GM12873 (cell line): ENCODE measurements around the gene LINGO1.

Experiments
- TF ChIP-seq, protein P1 (sequence below): IDR thresholded peaks from 2 replicates; pipeline ENCODE4 v1.5.1; 2012; ENCODE audit warnings: low read depth, mild to moderate bottlenecking, moderate library complexity, low read length, control low read depth; ENCODE audit not compliant: insufficient read depth; ENCODE audit errors: missing control alignments

The LINGO1 gene, protein sequence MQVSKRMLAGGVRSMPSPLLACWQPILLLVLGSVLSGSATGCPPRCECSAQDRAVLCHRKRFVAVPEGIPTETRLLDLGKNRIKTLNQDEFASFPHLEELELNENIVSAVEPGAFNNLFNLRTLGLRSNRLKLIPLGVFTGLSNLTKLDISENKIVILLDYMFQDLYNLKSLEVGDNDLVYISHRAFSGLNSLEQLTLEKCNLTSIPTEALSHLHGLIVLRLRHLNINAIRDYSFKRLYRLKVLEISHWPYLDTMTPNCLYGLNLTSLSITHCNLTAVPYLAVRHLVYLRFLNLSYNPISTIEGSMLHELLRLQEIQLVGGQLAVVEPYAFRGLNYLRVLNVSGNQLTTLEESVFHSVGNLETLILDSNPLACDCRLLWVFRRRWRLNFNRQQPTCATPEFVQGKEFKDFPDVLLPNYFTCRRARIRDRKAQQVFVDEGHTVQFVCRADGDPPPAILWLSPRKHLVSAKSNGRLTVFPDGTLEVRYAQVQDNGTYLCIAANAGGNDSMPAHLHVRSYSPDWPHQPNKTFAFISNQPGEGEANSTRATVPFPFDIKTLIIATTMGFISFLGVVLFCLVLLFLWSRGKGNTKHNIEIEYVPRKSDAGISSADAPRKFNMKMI

DNA sequence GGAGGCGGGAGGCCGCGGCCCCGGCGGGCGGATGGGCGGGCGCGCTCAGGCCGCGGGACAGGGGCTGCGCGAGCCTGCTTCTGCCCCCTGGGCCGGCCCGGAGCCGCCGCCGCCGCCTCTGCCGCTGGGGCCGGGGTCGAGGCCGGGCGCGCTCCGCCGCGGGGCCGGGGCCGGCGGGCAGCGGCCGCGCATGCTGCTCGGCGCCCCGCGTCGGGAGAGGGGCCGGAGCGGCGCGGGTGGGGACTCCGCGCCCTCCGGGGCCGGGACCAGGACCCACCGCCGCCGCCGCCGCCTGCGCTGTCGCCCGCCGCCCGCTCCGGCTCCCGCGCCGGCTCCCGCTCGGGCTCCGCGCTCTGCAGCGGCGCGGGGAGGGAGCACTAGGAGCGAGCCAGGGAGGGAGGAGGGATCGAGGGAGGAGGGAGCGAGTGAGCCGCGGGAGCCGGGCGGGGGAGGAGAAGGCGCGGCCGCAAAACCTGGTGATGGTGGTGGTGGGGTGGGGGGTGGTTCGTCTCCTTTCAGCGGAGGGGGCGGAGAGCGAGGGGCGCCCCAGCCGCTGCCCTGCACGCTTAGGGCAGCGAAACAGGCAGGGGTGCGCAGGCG, at the start of gene LINGO1:
LINGO1 (minus strand) TSS at position 379 of the 600 bp plus-strand sequence. CDS start 597 bp downstream, outside the sequence.
- TF ChIP-seq, protein P1, sequence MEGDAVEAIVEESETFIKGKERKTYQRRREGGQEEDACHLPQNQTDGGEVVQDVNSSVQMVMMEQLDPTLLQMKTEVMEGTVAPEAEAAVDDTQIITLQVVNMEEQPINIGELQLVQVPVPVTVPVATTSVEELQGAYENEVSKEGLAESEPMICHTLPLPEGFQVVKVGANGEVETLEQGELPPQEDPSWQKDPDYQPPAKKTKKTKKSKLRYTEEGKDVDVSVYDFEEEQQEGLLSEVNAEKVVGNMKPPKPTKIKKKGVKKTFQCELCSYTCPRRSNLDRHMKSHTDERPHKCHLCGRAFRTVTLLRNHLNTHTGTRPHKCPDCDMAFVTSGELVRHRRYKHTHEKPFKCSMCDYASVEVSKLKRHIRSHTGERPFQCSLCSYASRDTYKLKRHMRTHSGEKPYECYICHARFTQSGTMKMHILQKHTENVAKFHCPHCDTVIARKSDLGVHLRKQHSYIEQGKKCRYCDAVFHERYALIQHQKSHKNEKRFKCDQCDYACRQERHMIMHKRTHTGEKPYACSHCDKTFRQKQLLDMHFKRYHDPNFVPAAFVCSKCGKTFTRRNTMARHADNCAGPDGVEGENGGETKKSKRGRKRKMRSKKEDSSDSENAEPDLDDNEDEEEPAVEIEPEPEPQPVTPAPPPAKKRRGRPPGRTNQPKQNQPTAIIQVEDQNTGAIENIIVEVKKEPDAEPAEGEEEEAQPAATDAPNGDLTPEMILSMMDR = no peak

DNA sequence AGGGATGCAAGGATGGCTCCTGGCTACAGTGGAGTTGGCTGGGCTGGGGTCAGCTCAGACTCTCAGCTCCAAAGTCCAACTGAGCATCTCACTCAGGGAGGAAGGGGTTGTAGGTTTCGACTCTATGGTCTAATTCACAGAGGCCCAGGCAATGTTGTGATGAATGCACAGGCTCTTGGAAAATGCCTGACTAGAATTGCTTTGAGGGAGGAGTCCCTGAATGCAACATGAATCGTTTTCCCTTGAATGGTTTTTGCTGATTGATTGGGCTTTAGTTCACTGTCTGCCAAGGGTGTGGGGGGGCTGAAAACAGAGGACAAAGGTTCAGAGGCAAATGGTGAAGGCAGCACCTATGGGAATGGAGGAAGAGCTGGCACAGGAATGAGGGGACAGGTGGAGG, 48.6 kb upstream of the LINGO1 start:
- TF ChIP-seq, protein P1 = no peak

DNA sequence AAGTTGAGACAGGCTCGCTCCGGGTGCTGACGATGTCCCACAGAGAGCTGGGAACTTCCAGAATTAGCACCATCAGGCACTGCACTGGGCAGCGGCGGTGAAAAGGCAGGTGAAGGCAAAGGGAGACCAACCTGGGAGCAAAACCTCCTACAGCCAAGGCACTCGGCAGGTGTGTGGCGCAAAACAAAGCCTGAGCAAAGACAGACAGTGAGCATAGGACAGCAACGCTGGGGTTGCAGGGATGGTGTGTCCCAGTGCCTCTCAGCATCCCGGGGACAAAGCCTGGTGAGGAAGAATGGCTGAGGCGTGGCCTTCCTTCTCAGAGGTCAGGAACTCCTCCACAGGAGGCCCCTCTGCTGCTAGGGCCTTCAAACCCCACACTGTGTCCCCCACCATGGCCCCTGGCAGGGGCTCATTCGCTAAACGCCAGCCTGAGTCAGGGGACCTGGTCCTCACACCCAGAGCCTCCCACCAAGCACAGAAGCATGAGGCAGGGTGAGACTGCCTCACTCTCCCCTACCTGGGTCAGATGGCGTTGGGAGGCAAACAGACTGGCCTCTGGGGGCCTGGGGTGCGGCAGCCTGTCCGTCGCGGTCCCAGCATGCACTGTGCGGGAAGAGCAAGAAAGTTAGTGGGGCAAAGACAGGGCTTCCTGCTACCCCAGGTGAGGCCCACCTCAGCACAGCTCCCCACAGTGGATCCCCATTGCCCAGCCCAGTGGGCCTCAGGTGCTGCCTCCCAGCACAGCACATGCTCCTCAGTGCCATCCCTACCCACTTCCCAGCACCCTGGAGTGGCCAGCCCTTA, 44.1 kb upstream of the LINGO1 start:
- TF ChIP-seq, protein P1 = no peak

DNA sequence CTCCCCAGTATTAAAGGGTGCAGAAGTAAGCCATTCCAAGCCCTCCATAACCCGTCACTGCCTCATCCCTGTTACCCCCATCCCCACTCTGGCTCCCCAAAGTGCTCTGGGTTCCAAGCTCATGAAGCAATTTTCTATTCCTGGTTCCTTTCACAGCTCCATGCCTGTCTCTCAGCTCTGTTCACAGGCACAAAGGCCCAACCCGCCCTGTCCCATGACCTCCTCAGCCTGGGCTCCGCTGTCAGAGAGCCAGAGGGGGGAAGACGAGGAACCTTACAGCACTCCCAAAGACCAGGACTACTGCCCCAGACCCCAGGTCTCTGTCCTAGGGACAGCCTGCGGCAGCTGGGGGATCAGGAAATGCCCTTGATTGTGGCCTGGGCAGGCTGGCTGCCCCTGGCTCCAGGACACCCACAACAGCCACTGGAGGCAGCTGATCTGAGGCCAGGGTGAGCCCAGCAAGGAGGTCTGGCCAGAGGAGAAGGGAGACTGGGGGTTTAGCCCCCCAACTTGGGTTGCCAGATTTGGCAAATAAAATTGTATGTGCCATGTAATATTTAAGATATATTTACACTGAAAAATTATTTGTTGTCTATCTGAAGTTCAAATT, 43.2 kb upstream of the LINGO1 start:
- TF ChIP-seq, protein P1 = no peak

DNA sequence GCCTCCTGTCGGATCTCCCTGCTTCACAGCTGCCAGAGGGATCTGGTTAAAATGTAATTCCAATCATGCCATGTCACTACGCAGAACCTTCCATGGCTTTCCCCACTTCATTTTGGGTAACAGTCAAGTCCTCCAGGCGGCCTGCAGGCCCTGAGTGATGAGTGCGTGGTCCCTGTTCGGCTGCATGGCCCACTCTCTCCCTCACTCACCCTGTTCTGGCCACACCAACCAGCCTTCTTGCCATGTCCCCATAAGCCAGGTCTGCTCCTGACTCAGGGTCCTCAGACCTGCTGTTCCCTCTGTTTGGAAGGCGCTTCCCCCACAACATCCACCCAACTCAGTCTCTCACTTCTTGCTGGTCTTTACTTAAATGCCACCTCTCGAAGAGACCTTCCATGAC, 41.6 kb upstream of the LINGO1 start:
- TF ChIP-seq, protein P1 = no peak

DNA sequence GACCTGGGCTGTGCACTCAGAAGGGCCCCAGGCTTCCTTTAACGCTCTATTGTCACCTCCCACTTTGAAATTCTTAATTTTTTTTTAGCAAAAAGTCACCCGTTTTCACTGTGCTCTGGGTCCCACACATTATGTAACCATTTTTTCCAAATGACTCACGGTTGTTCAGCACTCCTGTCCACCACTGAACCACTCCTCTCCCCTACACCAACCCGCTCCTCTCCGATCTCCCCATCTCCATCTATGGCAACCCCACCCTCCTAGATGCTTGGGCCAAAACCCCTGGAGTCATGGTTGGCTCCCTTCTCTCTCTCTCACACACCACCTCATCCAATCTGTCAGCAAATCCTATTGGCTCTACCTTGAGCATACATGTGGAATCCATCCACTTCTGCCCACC, 41.2 kb upstream of the LINGO1 start:
- TF ChIP-seq, protein P1 = no peak

DNA sequence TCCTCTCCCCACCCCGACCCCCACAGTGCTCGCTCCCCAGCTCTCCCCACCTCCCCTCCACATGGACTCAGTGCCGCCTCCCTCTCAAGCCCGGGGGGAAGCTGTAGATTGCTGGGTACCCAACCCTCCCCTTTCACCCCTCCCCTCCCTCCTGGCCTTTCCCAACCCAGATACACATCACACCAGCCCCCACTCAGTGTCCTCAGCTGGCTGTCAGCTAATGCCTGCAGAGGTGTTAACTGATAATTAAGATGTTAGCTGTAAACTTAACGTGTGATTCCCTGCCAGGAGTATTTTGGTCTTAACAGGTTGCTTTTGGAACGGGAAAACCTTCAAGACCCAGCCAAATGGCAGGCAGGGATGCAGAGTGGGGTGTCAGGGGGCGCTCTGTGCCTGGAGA, 39.4 kb upstream of the LINGO1 start:
- TF ChIP-seq, protein P1 = no peak
